Testis (tissue), 2 donors: ENCODE data around the gene HEXIM1.

ENCODE experiments used
- CTCF ChIP-seq, 3 experiments: fragments of 450-650 bp in 2 of 3; fragments of 200-600 bp in 1 of 3; sonication (generic) in 1 of 3; IDR thresholded peaks; one replicate each; pipeline ENCODE4 v1.5.1; 2016 to 2019; ENCODE audit warnings: antibody characterized with exemption in 3 of 3, mild to moderate bottlenecking in 2 of 3, moderate library complexity in 1 of 3
- POLR2A ChIP-seq: fragments of 450-650 bp; IDR thresholded peaks from one replicate; pipeline ENCODE4 v1.6.1; 2017; ENCODE audit warnings: antibody characterized with exemption, mild to moderate bottlenecking, moderate library complexity

GRCh38 chr17:45177563-45177962 lies 29.3 kb downstream of the HEXIM1 start:
- TF ChIP-seq CTCF (IDR thresholded peaks at IDR 0.05): no peak
- no peak for TF ChIP-seq POLR2A
